ENCODE measurements around the gene TUSC2. TPM values are rescaled to one million over a fixed set of nuclear protein-coding genes. Genes with fewer than 3 reads are reported as not detected.

TUSC2 gene
- total RNA-seq, 1 donor from 2014 or later, result 41.4 TPM

DNA sequence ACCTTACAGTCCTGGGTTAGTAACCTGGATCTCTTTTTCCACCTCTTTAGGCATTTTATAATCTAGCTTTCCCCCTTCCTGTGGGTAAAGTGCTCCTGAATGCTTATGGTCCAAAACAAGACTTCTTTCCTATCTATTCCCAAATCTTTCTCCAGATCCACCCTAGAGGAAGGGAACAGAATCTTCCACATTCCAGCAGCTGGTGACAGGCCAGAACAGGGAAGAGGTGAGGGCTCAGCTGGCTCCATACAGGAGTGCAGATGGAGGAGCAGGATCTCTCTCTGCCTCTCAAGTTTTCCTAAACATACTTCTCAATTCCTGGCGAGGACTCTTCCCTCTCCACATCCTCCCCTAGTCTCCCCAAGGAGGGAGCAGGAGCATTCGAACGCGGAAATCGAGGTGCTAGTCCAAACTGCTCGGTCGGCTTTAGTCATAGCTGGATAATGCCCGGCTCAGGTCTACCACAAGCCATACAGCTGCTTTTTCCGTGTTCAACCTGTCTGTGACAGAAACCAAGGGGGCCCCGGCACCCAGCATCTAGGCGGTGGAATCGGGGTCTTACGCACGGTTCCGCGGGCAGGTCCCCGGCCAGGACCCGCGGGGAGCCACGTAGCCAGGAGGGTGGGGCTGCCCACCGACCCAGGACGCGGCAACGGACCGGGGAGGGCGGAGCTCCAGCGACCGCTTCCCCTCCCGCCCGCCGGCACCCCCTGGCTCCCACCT lies 8.6 kb upstream of the TUSC2 start:
- FAIRE-seq (no peak), DNase-seq (ENCODE audit: low read depth) (no peak)
- peaks cover 1% of the 10 kb centered on the region for H3K36me3 Mint-ChIP-seq (ENCODE audit: low read depth, unreplicated experiment)
- Histone ChIP-seq H3K9me3 (ENCODE audit: insufficient read depth, low read depth, low read length) (no peaks in the 10 kb centered on the region), H3K79me2 (ENCODE audit: insufficient read depth, low read length) (peaks cover 54% of the 10 kb centered on the region), H3K4me3 (ENCODE audit: insufficient read depth, low read depth, low read length) (peak overlapping the region; percentile 92), H4K20me1 (ENCODE audit: insufficient read depth, low read length) (peaks cover 48% of the 10 kb centered on the region), H3K4me1 (ENCODE audit: insufficient read depth, low read length) (peaks cover 40% of the 10 kb centered on the region), H2AFZ (ENCODE audit: low read depth, low read length) (peak overlapping the region; percentile 72), H3K4me2 (ENCODE audit: low read length) (peak overlapping the region; percentile 94), H3K36me3 (ENCODE audit: insufficient read depth, low read length) (peaks cover 6% of the 10 kb centered on the region), H3K27me3 (ENCODE audit: insufficient read depth, low read length) (no peaks in the 10 kb centered on the region), H3K9ac (ENCODE audit: low read length) (peak overlapping the region; percentile 97), H3K27ac (ENCODE audit: low read depth, low read length) (peak overlapping the region; percentile 92)
- H3K4me3 Mint-ChIP-seq (ENCODE audit: unreplicated experiment), result peak overlapping the region; percentile 97
- peaks cover 26% of the 10 kb centered on the region for H3K4me1 Mint-ChIP-seq (ENCODE audit: low read depth, unreplicated experiment)
- peaks cover 9% of the 10 kb centered on the region for H3K27me3 Mint-ChIP-seq (ENCODE audit: low read depth, unreplicated experiment)
- TF ChIP-seq, protein P1, sequence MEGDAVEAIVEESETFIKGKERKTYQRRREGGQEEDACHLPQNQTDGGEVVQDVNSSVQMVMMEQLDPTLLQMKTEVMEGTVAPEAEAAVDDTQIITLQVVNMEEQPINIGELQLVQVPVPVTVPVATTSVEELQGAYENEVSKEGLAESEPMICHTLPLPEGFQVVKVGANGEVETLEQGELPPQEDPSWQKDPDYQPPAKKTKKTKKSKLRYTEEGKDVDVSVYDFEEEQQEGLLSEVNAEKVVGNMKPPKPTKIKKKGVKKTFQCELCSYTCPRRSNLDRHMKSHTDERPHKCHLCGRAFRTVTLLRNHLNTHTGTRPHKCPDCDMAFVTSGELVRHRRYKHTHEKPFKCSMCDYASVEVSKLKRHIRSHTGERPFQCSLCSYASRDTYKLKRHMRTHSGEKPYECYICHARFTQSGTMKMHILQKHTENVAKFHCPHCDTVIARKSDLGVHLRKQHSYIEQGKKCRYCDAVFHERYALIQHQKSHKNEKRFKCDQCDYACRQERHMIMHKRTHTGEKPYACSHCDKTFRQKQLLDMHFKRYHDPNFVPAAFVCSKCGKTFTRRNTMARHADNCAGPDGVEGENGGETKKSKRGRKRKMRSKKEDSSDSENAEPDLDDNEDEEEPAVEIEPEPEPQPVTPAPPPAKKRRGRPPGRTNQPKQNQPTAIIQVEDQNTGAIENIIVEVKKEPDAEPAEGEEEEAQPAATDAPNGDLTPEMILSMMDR (IDR thresholded peaks at IDR 0.05; ENCODE audit: insufficient read depth, low read depth, low read length), result no peak
- TF ChIP-seq EZH2 (IDR thresholded peaks at IDR 0.05; ENCODE audit: insufficient read depth, low read length), result no peak
- H3K9me3 Mint-ChIP-seq (ENCODE audit: unreplicated experiment), result peaks cover 3% of the 10 kb centered on the region
- peak overlapping the region; percentile 97 for H3K27ac Mint-ChIP-seq (ENCODE audit: unreplicated experiment)

DNA sequence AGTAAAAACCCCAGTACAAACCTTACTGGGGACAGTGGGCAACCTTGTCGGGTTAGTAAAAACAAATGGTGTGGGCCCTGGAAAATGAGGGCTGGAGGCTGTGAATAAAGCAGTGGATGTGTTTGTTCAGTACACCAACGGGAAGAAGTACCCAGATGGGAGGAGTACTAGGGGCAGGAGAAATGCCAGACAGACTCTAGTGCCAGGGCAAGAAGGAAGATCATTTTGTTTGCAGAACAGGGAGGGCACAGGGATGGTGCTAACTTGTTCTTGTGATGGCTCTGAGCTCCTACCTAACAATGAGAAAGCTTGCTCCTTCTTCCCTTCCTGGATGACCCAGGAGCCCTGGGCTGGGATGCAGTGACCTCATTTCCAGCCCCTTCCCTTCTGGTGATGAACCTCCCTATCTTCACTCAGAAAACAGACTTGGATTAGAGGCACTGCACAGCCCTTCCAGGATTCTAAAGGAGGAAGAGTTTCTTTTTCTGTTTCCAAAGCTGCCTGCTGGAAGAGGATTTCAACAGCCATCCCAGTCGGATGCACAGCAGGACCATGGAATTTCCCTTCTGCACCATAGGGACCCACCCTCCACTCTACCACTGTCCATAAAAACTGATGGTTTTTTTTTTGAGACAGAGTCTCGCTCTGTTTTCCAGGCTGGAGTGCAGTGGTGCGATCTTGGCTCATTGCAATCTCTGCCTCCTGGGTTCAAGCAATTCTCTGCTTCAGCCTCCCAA lies 6.5 kb upstream of the TUSC2 start:
- Histone ChIP-seq H3K79me2 (ENCODE audit: insufficient read depth, low read length) (peaks cover 73% of the 10 kb centered on the region), H2AFZ (ENCODE audit: low read depth, low read length) (no peak overlapping the region), H3K4me3 (ENCODE audit: insufficient read depth, low read depth, low read length) (no peak overlapping the region), H4K20me1 (ENCODE audit: insufficient read depth, low read length) (peaks cover 66% of the 10 kb centered on the region), H3K4me1 (ENCODE audit: insufficient read depth, low read length) (peaks cover 32% of the 10 kb centered on the region), H3K27ac (ENCODE audit: low read depth, low read length) (peak overlapping the region; percentile 69), H3K9ac (ENCODE audit: low read length) (peak overlapping the region; percentile 65), H3K9me3 (ENCODE audit: insufficient read depth, low read depth, low read length) (no peaks in the 10 kb centered on the region), H3K4me2 (ENCODE audit: low read length) (peak overlapping the region; percentile 94), H3K36me3 (ENCODE audit: insufficient read depth, low read length) (peaks cover 26% of the 10 kb centered on the region), H3K27me3 (ENCODE audit: insufficient read depth, low read length) (no peaks in the 10 kb centered on the region)
- TF ChIP-seq EZH2 (IDR thresholded peaks at IDR 0.05; ENCODE audit: insufficient read depth, low read length), result no peak
- TF ChIP-seq, protein P1 (IDR thresholded peaks at IDR 0.05; ENCODE audit: insufficient read depth, low read depth, low read length), result no peak
- DNase-seq (ENCODE audit: low read depth), result no peak
- peaks cover under 1% of the 10 kb centered on the region for H3K27me3 Mint-ChIP-seq (ENCODE audit: low read depth, unreplicated experiment)
- peaks cover 23% of the 10 kb centered on the region for H3K4me1 Mint-ChIP-seq (ENCODE audit: low read depth, unreplicated experiment)
- peaks cover 9% of the 10 kb centered on the region for H3K36me3 Mint-ChIP-seq (ENCODE audit: low read depth, unreplicated experiment)
- no peaks in the 10 kb centered on the region for H3K9me3 Mint-ChIP-seq (ENCODE audit: unreplicated experiment)
- H3K4me3 Mint-ChIP-seq (ENCODE audit: unreplicated experiment), result peak overlapping the region; percentile 68
- FAIRE-seq, result no peak
- H3K27ac Mint-ChIP-seq (ENCODE audit: unreplicated experiment), result peak overlapping the region; percentile 88
